Measurements from ENCODE around the gene VDR. TPM values are rescaled to one million over a fixed set of nuclear protein-coding genes. Genes with fewer than 3 reads are reported as not detected.

Gene VDR
- total RNA-seq, 4 donors from 2014 or later, result 75.1 to 193 (median 156) TPM

GRCh38 chr12:47946413-47947323 is 41.9 kb upstream of the VDR start:
- DNase-seq, result peak in 2 of 3 donors; percentile 63
- peak overlapping the region in 1 of 4 donors; percentile 5 for H3K4me3 ChIP-seq
- no peaks in the 10 kb centered on the region for H3K27me3 ChIP-seq
- H3K4me1 ChIP-seq, result peaks cover 0 to 54% (median 11%) of the 10 kb centered on the region in 4 donors
- H3K36me3 ChIP-seq, result no peaks in the 10 kb centered on the region
- no peaks in the 10 kb centered on the region for H3K9me3 ChIP-seq
- H3K27ac ChIP-seq, result peak overlapping the region in 3 of 4 donors; percentile 69 to 87 (median 84)
- TF ChIP-seq POLR2A (IDR thresholded peaks at IDR 0.05) (peak in 1 of 2 donors; percentile 10), CTCF (IDR thresholded peaks at IDR 0.05) (no peak)

- no peaks in the 10 kb centered on the region for H3K9me3 ChIP-seq
- H3K27me3 ChIP-seq, result no peaks in the 10 kb centered on the region
- peak in 1 of 3 donors; percentile 61 for DNase-seq
- H3K27ac ChIP-seq, result peak overlapping the region in 3 of 4 donors; percentile 69 to 87 (median 85)
- peaks cover 0 to 54% (median 11%) of the 10 kb centered on the region in 4 donors for H3K4me1 ChIP-seq
- H3K4me3 ChIP-seq, result no peak overlapping the region
- no peaks in the 10 kb centered on the region for H3K36me3 ChIP-seq
- TF ChIP-seq CTCF (IDR thresholded peaks at IDR 0.05), result no peak
- TF ChIP-seq POLR2A (IDR thresholded peaks at IDR 0.05), result no peak
Measured at GRCh38 chr12:47945341-47945728, 40.5 kb upstream of the VDR start.

GRCh38 chr12:47944685-47945340 is 40.0 kb upstream of the VDR start:
- DNase-seq, result no peak
- peak overlapping the region in 3 of 4 donors; percentile 79 to 87 (median 85) for H3K27ac ChIP-seq

GRCh38 chr12:47943623-47944340 is 39.0 kb upstream of the VDR start:
- no peak overlapping the region for H3K4me3 ChIP-seq
- peaks cover 0 to 49% (median 8%) of the 10 kb centered on the region in 4 donors for H3K4me1 ChIP-seq
- no peaks in the 10 kb centered on the region for H3K9me3 ChIP-seq
- peak overlapping the region in 3 of 4 donors; percentile 79 to 92 (median 87) for H3K27ac ChIP-seq
- peak in 2 of 3 donors; percentile 89 to 94 for DNase-seq
- no peaks in the 10 kb centered on the region for H3K27me3 ChIP-seq
- TF ChIP-seq CTCF (IDR thresholded peaks at IDR 0.05) (no peak), POLR2A (IDR thresholded peaks at IDR 0.05) (peak; percentile 37 to 57)
- H3K36me3 ChIP-seq, result no peaks in the 10 kb centered on the region

More at GRCh38 chr12:47944685-47945340, 40.0 kb upstream of the VDR start:
- Histone ChIP-seq H3K4me3 (no peak overlapping the region), H3K27me3 (no peaks in the 10 kb centered on the region), H3K36me3 (no peaks in the 10 kb centered on the region), H3K9me3 (no peaks in the 10 kb centered on the region), H3K4me1 (peaks cover 0 to 53% (median 11%) of the 10 kb centered on the region in 4 donors)
- TF ChIP-seq CTCF (IDR thresholded peaks at IDR 0.05) (no peak), POLR2A (IDR thresholded peaks at IDR 0.05) (no peak)

- Histone ChIP-seq H3K9me3 (no peaks in the 10 kb centered on the region), H3K36me3 (no peaks in the 10 kb centered on the region), H3K4me1 (peaks cover 0 to 56% (median 11%) of the 10 kb centered on the region in 4 donors), H3K4me3 (no peak overlapping the region), H3K27me3 (no peaks in the 10 kb centered on the region), H3K27ac (peak overlapping the region in 3 of 4 donors; percentile 79 to 92 (median 87))
- no peak for DNase-seq
- TF ChIP-seq CTCF (IDR thresholded peaks at IDR 0.05) (no peak), POLR2A (IDR thresholded peaks at IDR 0.05) (no peak)
Measured at GRCh38 chr12:47942614-47943225, 37.9 kb upstream of the VDR start.
